Left ventricle myocardium inferior (tissue), 1 donor: ENCODE measurements around the gene NR1I2. TPM values are rescaled to one million over a fixed set of nuclear protein-coding genes. Genes with fewer than 3 reads are reported as not detected.

ENCODE experiments used
- DNase-seq: peaks from one replicate; pipeline ENCODE4 v3.0.0-alpha.2; 2020
- H3K27ac ChIP-seq: fragments of 200-600 bp; replicated peaks from 2 replicates; pipeline ENCODE4 v1.8.0; 2021
- H3K27me3 ChIP-seq: fragments of 200-600 bp; 2 replicates; pipeline ENCODE4 v1.8.0; 2021; ENCODE audit warnings: low read depth
- H3K36me3 ChIP-seq: fragments of 200-600 bp; 2 replicates; pipeline ENCODE4 v1.8.0; 2021
- H3K4me1 ChIP-seq: fragments of 200-600 bp; 2 replicates; pipeline ENCODE4 v1.8.0; 2021
- H3K4me3 ChIP-seq: fragments of 200-600 bp; 2 replicates; pipeline ENCODE4 v1.8.0; 2021; ENCODE audit warnings: mild to moderate bottlenecking, moderate library complexity
- H3K9me3 ChIP-seq: fragments of 200-600 bp; replicated peaks from 2 replicates; pipeline ENCODE4 v1.8.0; 2021
- CTCF ChIP-seq: fragments of 200-600 bp; IDR thresholded peaks from 2 replicates; pipeline ENCODE4 v1.8.0; 2021; ENCODE audit warnings: antibody characterized with exemption, mild to moderate bottlenecking, borderline replicate concordance
- intact Hi-C: fragments of 100-400 bp; cut with micrococcal nuclease; formaldehyde crosslinking; loops from one replicate; pipeline ENCODE4 v1.11.0; 2022
- total RNA-seq: library from RNA; stranded (reverse); fragmentation: NEBNext Ultra II Directional; extraction: Animal tissue kit (Norgen Biotek cat#: 25700); gene quantifications from one replicate; pipeline ENCODE4 v1.2.1, GENCODE V29; 2021
- donor health status: DM: no; HTN: yes; CAD: no; lungs with severe emphysema.

Gene NR1I2
- total RNA-seq, 1 donor from 2014 or later = not detected

DNA sequence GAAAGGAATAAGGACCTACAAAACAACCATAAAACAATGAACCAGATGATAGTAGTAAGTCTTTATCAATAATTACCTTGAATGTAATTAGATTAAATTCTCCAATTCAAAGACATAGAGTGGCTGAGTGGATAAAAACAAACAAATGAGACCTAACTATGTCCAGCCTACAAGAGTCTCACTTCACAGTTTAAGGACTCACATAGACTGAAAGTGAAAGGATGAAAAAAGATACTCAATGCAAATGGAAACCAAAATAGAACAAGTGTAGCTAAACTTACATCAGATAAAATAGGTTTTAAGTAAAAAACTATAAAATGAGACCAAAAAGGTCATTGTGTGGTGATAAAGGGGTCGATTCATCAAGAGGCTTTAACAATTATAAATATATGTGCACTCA is 21.9 kb upstream of the NR1I2 start:
- no peak overlapping the region for H3K27ac ChIP-seq
- intact Hi-C loops = no loop called here
- DNase-seq = no peak
- TF ChIP-seq CTCF = no peak
- H3K36me3 ChIP-seq = no peaks in the 10 kb centered on the region
- H3K4me3 ChIP-seq = no peak overlapping the region
- H3K9me3 ChIP-seq = peaks cover 32% of the 10 kb centered on the region
- no peaks in the 10 kb centered on the region for H3K27me3 ChIP-seq
- H3K4me1 ChIP-seq = no peaks in the 10 kb centered on the region

GRCh38 chr3:119762876-119763275 is 19.0 kb upstream of the NR1I2 start:
- H3K9me3 ChIP-seq = peaks cover 32% of the 10 kb centered on the region
- no peaks in the 10 kb centered on the region for H3K4me1 ChIP-seq
- H3K4me3 ChIP-seq = no peak overlapping the region
- H3K27ac ChIP-seq = no peak overlapping the region
- no peak for DNase-seq
- intact Hi-C loops = no loop called here
- no peaks in the 10 kb centered on the region for H3K36me3 ChIP-seq
- TF ChIP-seq CTCF = no peak
- no peaks in the 10 kb centered on the region for H3K27me3 ChIP-seq

DNA sequence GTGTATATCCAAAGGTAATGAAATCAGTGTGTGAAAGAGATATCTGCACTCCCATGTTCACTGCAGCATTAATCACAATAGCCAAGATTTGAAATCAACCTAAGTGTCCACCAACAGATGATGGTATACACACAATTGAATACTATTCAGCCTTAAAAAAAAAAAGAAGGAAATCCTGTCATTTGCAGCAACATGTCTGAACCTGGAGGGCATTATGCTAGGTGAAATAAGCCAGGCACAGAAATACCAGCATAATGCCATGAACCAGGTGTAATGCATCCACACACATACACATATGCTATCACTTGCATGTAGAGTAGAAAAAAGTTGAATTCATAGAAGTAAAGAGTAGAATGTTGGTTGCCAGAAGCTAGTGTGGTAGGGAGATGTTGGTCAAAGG is 18.4 kb upstream of the NR1I2 start:
- H3K9me3 ChIP-seq = peaks cover 32% of the 10 kb centered on the region
- no peaks in the 10 kb centered on the region for H3K27me3 ChIP-seq
- H3K4me3 ChIP-seq = no peak overlapping the region
- no peak for DNase-seq
- H3K27ac ChIP-seq = no peak overlapping the region
- TF ChIP-seq CTCF = no peak
- no peaks in the 10 kb centered on the region for H3K36me3 ChIP-seq
- intact Hi-C loops = no loop called here
- H3K4me1 ChIP-seq = no peaks in the 10 kb centered on the region

GRCh38 chr3:119765239-119765638 is 16.7 kb upstream of the NR1I2 start:
- H3K9me3 ChIP-seq = peaks cover 26% of the 10 kb centered on the region
- H3K36me3 ChIP-seq = no peaks in the 10 kb centered on the region
- H3K4me3 ChIP-seq = no peak overlapping the region
- DNase-seq = no peak
- H3K4me1 ChIP-seq = peaks cover 4% of the 10 kb centered on the region
- H3K27ac ChIP-seq = no peak overlapping the region
- H3K27me3 ChIP-seq = no peaks in the 10 kb centered on the region
- intact Hi-C loops = no loop called here
- no peak for TF ChIP-seq CTCF

DNA sequence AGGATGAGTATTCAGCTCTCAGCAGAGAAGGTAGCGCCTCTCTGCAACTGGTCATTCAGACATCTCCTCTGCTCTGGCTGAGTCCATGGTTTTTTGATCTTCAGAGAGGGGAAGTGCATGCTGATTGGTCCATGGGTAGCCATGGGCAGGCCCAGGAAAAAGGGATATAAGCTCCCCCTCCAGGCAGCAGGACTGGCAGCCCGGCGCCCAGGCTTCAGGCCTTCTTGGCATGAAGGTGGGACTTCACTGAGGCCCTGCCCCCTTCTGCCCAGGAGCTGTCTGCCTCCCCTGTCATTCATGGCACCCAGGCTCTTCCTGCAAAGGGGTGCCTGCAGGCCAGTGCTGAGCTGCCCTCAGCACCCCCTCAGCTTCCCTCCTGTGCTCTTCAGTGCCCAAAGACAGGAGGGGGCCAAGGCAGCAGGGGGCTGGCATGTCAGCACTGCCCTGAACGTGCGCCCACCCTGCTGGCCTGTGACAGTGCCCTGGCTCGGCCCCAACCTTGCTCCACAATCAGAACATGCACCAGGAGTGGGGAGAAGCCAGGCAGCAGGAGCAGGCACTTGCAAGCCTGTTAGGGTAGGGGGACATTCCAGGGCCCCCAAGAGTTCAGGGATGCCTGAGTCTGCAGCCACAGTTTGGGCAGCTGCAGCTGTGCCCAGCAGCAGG is 13.8 kb upstream of the NR1I2 start:
- DNase-seq = no peak
- no peak for TF ChIP-seq CTCF
- H3K36me3 ChIP-seq = no peaks in the 10 kb centered on the region

More for the DNA sequence above, 13.8 kb upstream of the NR1I2 start:
- H3K27ac ChIP-seq = no peak overlapping the region
- peaks cover 4% of the 10 kb centered on the region for H3K4me1 ChIP-seq
- no peaks in the 10 kb centered on the region for H3K27me3 ChIP-seq
- H3K4me3 ChIP-seq = no peak overlapping the region
- no peaks in the 10 kb centered on the region for H3K9me3 ChIP-seq
- intact Hi-C loops = no loop called here
